ENCODE results near the gene SUPT20H. TPM values are rescaled to one million over a fixed set of nuclear protein-coding genes. Genes with fewer than 3 reads are reported as not detected.

Gene SUPT20H
- total and polyA plus RNA-seq, 2 of the 13 experiments (the other 11 are each of a cell fraction or from before 2014, with no cell fraction given), result 35.0 to 63.6 TPM

- TF ChIP-seq SETDB1 (CRISPR knock-in tag; IDR thresholded peaks at IDR 0.05; ENCODE audit: borderline replicate concordance) (no peak), MAF1 (CRISPR knock-in tag; IDR thresholded peaks at IDR 0.05; ENCODE audit: borderline replicate concordance) (no peak), ZBTB1 (CRISPR knock-in tag; IDR thresholded peaks at IDR 0.05; ENCODE audit: borderline replicate concordance) (0 out of 2 replicates have a peak, but pooled peaks have one; percentile 39), BRCA1 (CRISPR knock-in tag; IDR thresholded peaks at IDR 0.05) (no peak), ZBTB20 (CRISPR knock-in tag; IDR thresholded peaks at IDR 0.05; ENCODE audit: borderline replicate concordance, low read depth) (no peak), REPIN1 (CRISPR knock-in tag; IDR thresholded peaks at IDR 0.05; ENCODE audit: borderline replicate concordance, low read depth) (0 out of 2 replicates have a peak, but pooled peaks have one; percentile 18), SNAPC2 (CRISPR knock-in tag; IDR thresholded peaks at IDR 0.05) (peak; percentile 65; the same call in 1 of the 2 replicates), MED1 (CRISPR knock-in tag; IDR thresholded peaks at IDR 0.05) (peak; percentile 58; the same call in 1 of the 2 replicates), ATAD3A (CRISPR knock-in tag; IDR thresholded peaks at IDR 0.05) (no peak), DRAP1 (CRISPR knock-in tag; IDR thresholded peaks at IDR 0.05) (peak; percentile 53; the same call in 1 of the 2 replicates), AHR (CRISPR knock-in tag; IDR thresholded peaks at IDR 0.05) (peak; percentile 26; the same call in 1 of the 2 replicates), RBFOX2 (IDR thresholded peaks at IDR 0.05; ENCODE audit: low read depth, low read length) (peak; percentile 96), ZNF546 (CRISPR knock-in tag; conservative IDR thresholded peaks at IDR 0.05) (peak; percentile 45; the same call in 1 of the 2 replicates), ZNF326 (CRISPR knock-in tag; IDR thresholded peaks at IDR 0.05; ENCODE audit: borderline replicate concordance) (no peak), ASH2L (IDR thresholded peaks at IDR 0.05; ENCODE audit: insufficient read length, low read depth, low read length) (peak; percentile 86)
- TF ChIP-seq, protein P1, sequence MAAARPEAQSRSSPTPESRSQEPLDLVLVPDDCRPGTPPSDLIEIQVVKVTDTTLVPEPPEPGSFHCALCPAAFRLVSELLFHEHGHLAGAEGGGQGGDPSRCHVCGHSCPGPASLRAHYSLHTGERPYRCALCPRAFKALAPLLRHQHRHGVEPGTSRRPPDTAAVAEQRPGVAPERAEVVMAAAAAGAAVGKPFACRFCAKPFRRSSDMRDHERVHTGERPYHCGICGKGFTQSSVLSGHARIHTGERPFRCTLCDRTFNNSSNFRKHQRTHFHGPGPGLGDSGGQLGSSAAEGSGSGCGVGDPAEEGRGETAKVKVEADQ (CRISPR knock-in tag; IDR thresholded peaks at IDR 0.05; ENCODE audit: borderline replicate concordance), result peak; percentile 84; the same call in 1 of the 2 replicates
- TF ChIP-seq, protein P2, sequence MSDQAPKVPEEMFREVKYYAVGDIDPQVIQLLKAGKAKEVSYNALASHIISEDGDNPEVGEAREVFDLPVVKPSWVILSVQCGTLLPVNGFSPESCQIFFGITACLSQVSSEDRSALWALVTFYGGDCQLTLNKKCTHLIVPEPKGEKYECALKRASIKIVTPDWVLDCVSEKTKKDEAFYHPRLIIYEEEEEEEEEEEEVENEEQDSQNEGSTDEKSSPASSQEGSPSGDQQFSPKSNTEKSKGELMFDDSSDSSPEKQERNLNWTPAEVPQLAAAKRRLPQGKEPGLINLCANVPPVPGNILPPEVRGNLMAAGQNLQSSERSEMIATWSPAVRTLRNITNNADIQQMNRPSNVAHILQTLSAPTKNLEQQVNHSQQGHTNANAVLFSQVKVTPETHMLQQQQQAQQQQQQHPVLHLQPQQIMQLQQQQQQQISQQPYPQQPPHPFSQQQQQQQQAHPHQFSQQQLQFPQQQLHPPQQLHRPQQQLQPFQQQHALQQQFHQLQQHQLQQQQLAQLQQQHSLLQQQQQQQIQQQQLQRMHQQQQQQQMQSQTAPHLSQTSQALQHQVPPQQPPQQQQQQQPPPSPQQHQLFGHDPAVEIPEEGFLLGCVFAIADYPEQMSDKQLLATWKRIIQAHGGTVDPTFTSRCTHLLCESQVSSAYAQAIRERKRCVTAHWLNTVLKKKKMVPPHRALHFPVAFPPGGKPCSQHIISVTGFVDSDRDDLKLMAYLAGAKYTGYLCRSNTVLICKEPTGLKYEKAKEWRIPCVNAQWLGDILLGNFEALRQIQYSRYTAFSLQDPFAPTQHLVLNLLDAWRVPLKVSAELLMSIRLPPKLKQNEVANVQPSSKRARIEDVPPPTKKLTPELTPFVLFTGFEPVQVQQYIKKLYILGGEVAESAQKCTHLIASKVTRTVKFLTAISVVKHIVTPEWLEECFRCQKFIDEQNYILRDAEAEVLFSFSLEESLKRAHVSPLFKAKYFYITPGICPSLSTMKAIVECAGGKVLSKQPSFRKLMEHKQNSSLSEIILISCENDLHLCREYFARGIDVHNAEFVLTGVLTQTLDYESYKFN (CRISPR knock-in tag; conservative IDR thresholded peaks at IDR 0.05), result peak; percentile 39; the same call in 1 of the 2 replicates
- TF ChIP-seq, protein P3, sequence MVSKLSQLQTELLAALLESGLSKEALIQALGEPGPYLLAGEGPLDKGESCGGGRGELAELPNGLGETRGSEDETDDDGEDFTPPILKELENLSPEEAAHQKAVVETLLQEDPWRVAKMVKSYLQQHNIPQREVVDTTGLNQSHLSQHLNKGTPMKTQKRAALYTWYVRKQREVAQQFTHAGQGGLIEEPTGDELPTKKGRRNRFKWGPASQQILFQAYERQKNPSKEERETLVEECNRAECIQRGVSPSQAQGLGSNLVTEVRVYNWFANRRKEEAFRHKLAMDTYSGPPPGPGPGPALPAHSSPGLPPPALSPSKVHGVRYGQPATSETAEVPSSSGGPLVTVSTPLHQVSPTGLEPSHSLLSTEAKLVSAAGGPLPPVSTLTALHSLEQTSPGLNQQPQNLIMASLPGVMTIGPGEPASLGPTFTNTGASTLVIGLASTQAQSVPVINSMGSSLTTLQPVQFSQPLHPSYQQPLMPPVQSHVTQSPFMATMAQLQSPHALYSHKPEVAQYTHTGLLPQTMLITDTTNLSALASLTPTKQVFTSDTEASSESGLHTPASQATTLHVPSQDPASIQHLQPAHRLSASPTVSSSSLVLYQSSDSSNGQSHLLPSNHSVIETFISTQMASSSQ (IDR thresholded peaks at IDR 0.05; ENCODE audit: low read depth), result no peak
- TF ChIP-seq, protein P3 (CRISPR knock-in tag; IDR thresholded peaks at IDR 0.05; ENCODE audit: borderline replicate concordance), result peak; percentile 66; the same call in 1 of the 2 replicates
These were observed at the start of gene SUPT20H (continued) for GRCh38 chr13:37058910-37059847.
